Activated CD8-positive, alpha-beta memory T cell treated with anti-CD3 and anti-CD28 coated beads for 24 hours (primary cell): ENCODE results near the gene MDH1B.
"Not testable (repeated sequence)": the region's sequence is repeated elsewhere in the genome, so short reads cannot be mapped to it uniquely, and the experiment has no call there.

ENCODE experiments used
- DNase-seq: peaks from one replicate; pipeline ENCODE4 v3.0.0-alpha.2; 2020

The MDH1B gene

GRCh38 chr2:206766057-206766930, 1.2 kb upstream of the MDH1B start:
- no peak for DNase-seq

GRCh38 chr2:206764673-206765241, 371 bp downstream of the MDH1B start:
- DNase-seq, result no peak

GRCh38 chr2:206756816-206757215, 8.3 kb downstream of the MDH1B start:
- DNase-seq, result no peak

- DNase-seq, result no peak
These were observed 24.3 kb downstream of the MDH1B start for GRCh38 chr2:206740800-206741199.

GRCh38 chr2:206739271-206739670, 25.9 kb downstream of the MDH1B start:
- DNase-seq, result no peak

GRCh38 chr2:206736935-206737334, 28.2 kb downstream of the MDH1B start:
- DNase-seq, result no peak

- no peak for DNase-seq
These were observed 31.8 kb downstream of the MDH1B start for GRCh38 chr2:206733341-206733740.

- DNase-seq, result no peak
These were observed 36.6 kb downstream of the MDH1B start for GRCh38 chr2:206728277-206729199.

- no peak for DNase-seq
These were observed 37.8 kb downstream of the MDH1B start for GRCh38 chr2:206727287-206727686.

- no peak for DNase-seq
These were observed 41.8 kb downstream of the MDH1B start for GRCh38 chr2:206723288-206723687.

- no peak for DNase-seq
These were observed 43.7 kb downstream of the MDH1B start for GRCh38 chr2:206721256-206721920.

GRCh38 chr2:206718296-206718695, 46.8 kb downstream of the MDH1B start, which contains the start of gene DYTN:
TSS of gene DYTN (minus strand) at chr2:206718396. CDS start at chr2:206718279, 117 bp downstream.
- DNase-seq, result no peak

- no peak for DNase-seq
These were observed 48.5 kb downstream of the MDH1B start for GRCh38 chr2:206716623-206717022.

- DNase-seq, result not testable (repeated sequence)
These were observed 49.9 kb downstream of the MDH1B start for GRCh38 chr2:206715183-206715582.

GRCh38 chr2:206713746-206714145, 51.4 kb downstream of the MDH1B start:
- DNase-seq, result no peak

- no peak for DNase-seq
These were observed 56.8 kb downstream of the MDH1B start for GRCh38 chr2:206708286-206708685.

GRCh38 chr2:206707164-206707701, 57.9 kb downstream of the MDH1B start:
- no peak for DNase-seq

GRCh38 chr2:206701952-206702605, 63.0 kb downstream of the MDH1B start:
- no peak for DNase-seq

- no peak for DNase-seq
These were observed 65.0 kb downstream of the MDH1B start for GRCh38 chr2:206700156-206700555.

- no peak for DNase-seq
These were observed 66.3 kb downstream of the MDH1B start for GRCh38 chr2:206698811-206699210.

GRCh38 chr2:206696910-206697309, 68.2 kb downstream of the MDH1B start:
- no peak for DNase-seq
